ENCODE measurements around the gene RDM1.

DNA sequence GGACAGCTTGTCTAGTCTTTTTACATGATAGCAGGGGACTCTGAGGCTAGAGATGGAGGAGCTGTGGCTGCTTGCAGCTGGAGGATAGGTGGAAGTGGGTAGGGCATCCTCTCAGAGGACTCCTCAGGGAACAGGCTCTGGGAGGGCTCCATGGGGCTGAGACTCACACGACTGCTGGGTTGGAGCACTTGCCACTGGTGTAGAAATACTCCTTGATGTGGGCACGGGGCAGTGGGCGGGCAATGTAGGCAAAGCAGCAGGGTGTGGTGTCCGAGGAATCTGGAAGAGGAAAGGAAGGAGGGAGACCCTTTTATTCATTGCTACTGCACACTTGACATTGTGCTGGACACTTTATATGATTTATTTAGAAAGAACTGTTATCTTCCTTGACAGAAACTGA lies 52.2 kb downstream of the RDM1 start:
- TF ChIP-seq, protein P1, sequence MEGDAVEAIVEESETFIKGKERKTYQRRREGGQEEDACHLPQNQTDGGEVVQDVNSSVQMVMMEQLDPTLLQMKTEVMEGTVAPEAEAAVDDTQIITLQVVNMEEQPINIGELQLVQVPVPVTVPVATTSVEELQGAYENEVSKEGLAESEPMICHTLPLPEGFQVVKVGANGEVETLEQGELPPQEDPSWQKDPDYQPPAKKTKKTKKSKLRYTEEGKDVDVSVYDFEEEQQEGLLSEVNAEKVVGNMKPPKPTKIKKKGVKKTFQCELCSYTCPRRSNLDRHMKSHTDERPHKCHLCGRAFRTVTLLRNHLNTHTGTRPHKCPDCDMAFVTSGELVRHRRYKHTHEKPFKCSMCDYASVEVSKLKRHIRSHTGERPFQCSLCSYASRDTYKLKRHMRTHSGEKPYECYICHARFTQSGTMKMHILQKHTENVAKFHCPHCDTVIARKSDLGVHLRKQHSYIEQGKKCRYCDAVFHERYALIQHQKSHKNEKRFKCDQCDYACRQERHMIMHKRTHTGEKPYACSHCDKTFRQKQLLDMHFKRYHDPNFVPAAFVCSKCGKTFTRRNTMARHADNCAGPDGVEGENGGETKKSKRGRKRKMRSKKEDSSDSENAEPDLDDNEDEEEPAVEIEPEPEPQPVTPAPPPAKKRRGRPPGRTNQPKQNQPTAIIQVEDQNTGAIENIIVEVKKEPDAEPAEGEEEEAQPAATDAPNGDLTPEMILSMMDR (IDR thresholded peaks at IDR 0.05) = no peak
- TF ChIP-seq POLR2A (IDR thresholded peaks at IDR 0.05) = no peak
